Heart right ventricle (tissue), 16 donors: ENCODE data around the gene LRP5. TPM values are rescaled to one million over a fixed set of nuclear protein-coding genes. Genes with fewer than 3 reads are reported as not detected.
A peak's percentile ranks its signal among the peaks of the same experiment; 100 is the strongest.

Experiments used
- ATAC-seq, 8 donors: fragments of 200-7000 bp; cut with Tn5 transposase; one replicate each; pipeline ENCODE4 v1.9.1; 2020; ENCODE audit warnings: mild to moderate bottlenecking in 8 of 8, moderate library complexity in 8 of 8, moderate number of reproducible peaks in 1 of 8
- DNase-seq, 2 donors: peaks; one replicate each; pipeline ENCODE4 v3.0.0-alpha.2; 2020
- H3K27ac ChIP-seq, 10 donors: fragments of 200-600 bp; sonication (generic) in 2 of 10; one replicate each; pipeline versions ENCODE4 v1.5.0 to v1.8.0; 2020 to 2022; ENCODE audit warnings: mild to moderate bottlenecking in 3 of 10
- H3K27me3 ChIP-seq, 7 donors: fragments of 200-600 bp; one replicate each; pipeline ENCODE4 v1.8.0; 2021 to 2022; ENCODE audit warnings: mild to moderate bottlenecking in 2 of 7
- H3K36me3 ChIP-seq, 9 donors: fragments of 200-600 bp; sonication (generic) in 1 of 9; one replicate each; pipeline versions ENCODE4 v1.5.0 to v1.8.0; 2020 to 2022; ENCODE audit warnings: mild to moderate bottlenecking in 2 of 9
- H3K4me1 ChIP-seq, 9 donors: fragments of 200-600 bp; sonication (generic) in 1 of 9; one replicate each; pipeline versions ENCODE4 v1.5.0 to v1.8.0; 2020 to 2022; ENCODE audit warnings: mild to moderate bottlenecking in 4 of 9
- H3K4me3 ChIP-seq, 10 donors: fragments of 200-600 bp; sonication (generic) in 2 of 10; one replicate each; pipeline versions ENCODE4 v1.5.0 to v1.8.0; 2020 to 2022; ENCODE audit warnings: mild to moderate bottlenecking in 7 of 10, moderate library complexity in 2 of 10
- H3K9me3 ChIP-seq, 11 donors: fragments of 200-600 bp in 10 of 11; sonication (generic) in 2 of 11; one replicate each; pipeline versions ENCODE4 v1.5.0 to v1.8.0; 2013 to 2022; ENCODE audit warnings: mild to moderate bottlenecking in 2 of 11, control low read depth in 1 of 11, moderate library complexity in 1 of 11
- CTCF ChIP-seq, 9 donors: fragments of 200-600 bp; sonication (generic) in 2 of 9; IDR thresholded peaks; one replicate each; pipeline versions ENCODE4 v1.5.0 to v1.8.0; 2021 to 2022; ENCODE audit warnings: antibody characterized with exemption in 9 of 9, mild to moderate bottlenecking in 5 of 9, moderate library complexity in 1 of 9
- WGBS, 2 donors: extraction: QIAGEN DNeasy Blood & Tissue Kit; methylation state at CpG; one replicate each; pipeline ENCODE4 v1.1.7; 2013; ENCODE audit warnings: inconsistent platforms in 1 of 2; 5-methylcytosine and 5-hydroxymethylcytosine counted together
- intact Hi-C, 10 donors: fragments of 100-400 bp; cut with DNase I; formaldehyde crosslinking; loops; one replicate each; pipeline versions ENCODE4 v1.11.1 to v1.14.2; 2022
- polyA plus RNA-seq, 2 donors: library from polyadenylated mRNA; stranded (reverse); fragments of 200-250 nt; gene quantifications; one replicate each; pipeline ENCODE4 v1.2.3, GENCODE V29; 2013
- total RNA-seq, 10 donors: library from RNA; stranded (reverse); fragmentation: NEBNext Ultra II Directional in 3 of 10; extraction: Animal tissue kit (Norgen Biotek cat#: 25700) in 3 of 10; gene quantifications; one replicate each; pipeline versions ENCODE4 v1.2.1 to v1.2.4, GENCODE V29; 2021 to 2023
- donor health status: Arrhythmogenic right ventricular cardiomyopathy.
- donor health status: ischemic (EF 13 %, LVEDD 7.1; RV severe dilation, severe dysfunction).
- donor health status: healthy with polysubstance abuse.
- donor health status: DM: no; HTN: yes; CAD: no.
- donor health status: DM: no; HTN: no; CAD: no.
- donor health status: ischemic (EF 25% LVEDD 6.9; RV normal size, moderate dysfunction).
- donor health status: ischemic (EF 25% LVEDD 5.7; RV mildly dilated, moderate dysfunction).
- donor health status: healthy.
- donor health status: DM: yes; HTN: yes; CAD: no.
- donor health status: Ischemic cardiomyopathy.
- donor health status: ischemic (EF 35%, LVEDD 5.7; RV mildly dilated, moderate dysfunction).
- donor health status: nonischemic (EF 11% LVEDD 7.7; RV severe dilation, severe dysfunction).
- donor health status: DM: yes; HTN: yes; CAD: no.
- donor health status: PGD.
- donor health status: ischemic (EF 29% LVEDD 5.4; RV normal size, mild dysfunction).
- donor health status: nonischemic (EF 23%, LVEDD 6.1; RV moderate dilation, normal function).

Gene LRP5
- total and polyA plus RNA-seq, 12 donors = 23.2 to 73.3 (median 46.3) TPM

DNA sequence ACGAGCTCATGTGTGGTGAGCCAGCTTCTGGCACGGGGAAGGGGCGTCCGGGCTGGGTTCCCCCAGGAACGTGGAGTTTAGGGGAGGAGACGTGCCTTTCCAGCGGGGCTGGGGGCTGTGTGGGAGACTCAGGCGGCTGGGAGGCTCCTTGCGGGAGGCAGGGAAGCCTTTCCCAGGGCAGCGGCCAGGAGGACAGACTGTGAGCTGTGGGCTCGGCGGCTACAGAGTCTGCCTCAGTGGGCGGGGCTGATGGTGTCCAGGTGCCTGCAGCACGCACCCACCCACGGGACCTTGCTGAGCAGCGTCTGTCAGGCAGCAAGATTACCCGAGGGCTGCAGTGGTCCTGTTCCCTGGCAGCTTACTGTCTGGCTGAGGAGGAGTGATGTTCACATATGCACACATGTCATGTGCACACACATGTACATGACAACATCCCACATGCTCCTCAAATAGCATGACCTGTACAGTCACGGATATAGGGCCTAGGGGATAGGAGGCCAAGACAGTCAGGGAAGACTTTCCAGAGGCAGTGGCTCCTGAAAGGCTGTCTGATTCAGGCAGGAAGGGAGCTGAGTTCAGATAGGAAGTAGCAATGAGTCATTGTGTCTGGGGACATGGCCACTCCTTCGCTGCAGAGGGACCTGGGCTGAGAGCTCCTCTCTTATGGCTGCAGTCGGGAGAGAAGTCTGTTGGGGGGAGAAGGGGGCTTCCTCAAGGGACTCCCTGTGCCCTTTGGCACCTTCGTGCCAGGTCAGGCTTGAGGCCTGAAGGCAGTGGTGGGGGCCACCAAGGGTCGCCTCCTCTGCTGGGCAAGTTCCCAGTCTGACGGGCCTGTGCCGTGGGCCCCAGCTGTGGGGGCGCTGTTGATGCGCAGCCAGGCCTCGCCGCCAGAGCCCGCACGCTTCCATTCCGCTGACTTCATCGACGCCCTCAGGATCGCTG is 124.9 kb downstream of the LRP5 start:
- peak overlapping the region in 1 of 10 donors; percentile 8 for H3K4me3 ChIP-seq

GRCh38 chr11:68437927-68438657 is 125.7 kb downstream of the LRP5 start:
- no peak for TF ChIP-seq CTCF (IDR thresholded peaks at IDR 0.05)
- intact Hi-C loops = no loop called here
- DNase-seq (no peak), ATAC-seq (peak in 4 of 8 donors; percentile 2 to 5 (median 2))
- Histone ChIP-seq H3K36me3 (peaks cover 0 to 99% (median 27%) of the 10 kb centered on the region in 9 donors), H3K4me1 (peaks cover 7 to 28% (median 17%) of the 10 kb centered on the region in 9 donors), H3K27me3 (no peaks in the 10 kb centered on the region), H3K4me3 (no peak overlapping the region), H3K9me3 (no peaks in the 10 kb centered on the region), H3K27ac (peak overlapping the region in 9 of 10 donors; percentile 64 to 81 (median 76))
- 85 to 90% methylated on average over 34 of the region's 34 CpGs for WGBS, 2 donors

More for the DNA sequence above, 124.9 kb downstream of the LRP5 start:
- TF ChIP-seq CTCF (IDR thresholded peaks at IDR 0.05) = peak in 6 of 9 donors; percentile 30 to 53 (median 38)
- DNase-seq (peak; percentile 61 to 69), ATAC-seq (peak; percentile 67 to 91 (median 83))
- no peaks in the 10 kb centered on the region for H3K27me3 ChIP-seq
- peaks cover 0 to 98% (median 20%) of the 10 kb centered on the region in 9 donors for H3K36me3 ChIP-seq
- H3K27ac ChIP-seq = peak overlapping the region in 9 of 10 donors; percentile 64 to 81 (median 76)
- H3K4me1 ChIP-seq = peaks cover 7 to 36% (median 24%) of the 10 kb centered on the region in 9 donors
- intact Hi-C loops = no loop called here
- H3K9me3 ChIP-seq = no peaks in the 10 kb centered on the region
- WGBS, 2 donors = 56 to 58% methylated on average over 34 of the region's 34 CpGs

GRCh38 chr11:68438658-68439259 is 126.4 kb downstream of the LRP5 start:
- no peaks in the 10 kb centered on the region for H3K9me3 ChIP-seq
- intact Hi-C loops = no loop called here
- no peak for TF ChIP-seq CTCF (IDR thresholded peaks at IDR 0.05)
- peaks cover 0 to 96% (median 27%) of the 10 kb centered on the region in 9 donors for H3K36me3 ChIP-seq
- ATAC-seq = no peak
- H3K27ac ChIP-seq = peak overlapping the region in 3 of 10 donors; percentile 64 to 77 (median 76)
- no peak for DNase-seq
- peaks cover 7 to 24% (median 17%) of the 10 kb centered on the region in 9 donors for H3K4me1 ChIP-seq
- 86 to 87% methylated on average over 6 of the region's 6 CpGs for WGBS, 2 donors
- H3K27me3 ChIP-seq = no peaks in the 10 kb centered on the region
- no peak overlapping the region for H3K4me3 ChIP-seq
